Neural cell (in vitro differentiated cells): ENCODE measurements around the gene FBLL1. TPM values are rescaled to one million over a fixed set of nuclear protein-coding genes. Genes with fewer than 3 reads are reported as not detected.

ENCODE experiments used
- H2AFZ ChIP-seq: fragments of 200-600, 300-800 bp; sonication (generic), shearing (Covaris generic); 2 replicates; pipeline ENCODE4 v1.6.0; 2014; ENCODE audit warnings: low read depth, mild to moderate bottlenecking, antibody characterized with exemption, low read length, moderate library complexity
- H3F3A ChIP-seq: fragments of 200-600 bp; shearing (Covaris generic); 2 replicates; pipeline ENCODE4 v1.6.1; 2016; ENCODE audit warnings: mild to moderate bottlenecking, moderate library complexity, mixed read lengths, antibody characterized with exemption, low read length; ENCODE audit not compliant: insufficient read depth, poor library complexity, severe bottlenecking
- H3K27ac ChIP-seq: fragments of 200-600, 300-800 bp; sonication (generic), shearing (Covaris generic); 2 replicates; pipeline ENCODE4 v1.5.1; 2014; ENCODE audit warnings: mild to moderate bottlenecking, low read length, moderate library complexity
- H3K27me3 ChIP-seq: fragments of 300-800, 200-600 bp; sonication (generic), shearing (Covaris generic); 2 replicates; pipeline ENCODE4 v1.6.0; 2014; ENCODE audit warnings: mild to moderate bottlenecking, low read depth, low read length, moderate library complexity; ENCODE audit not compliant: insufficient read depth
- H3K36me3 ChIP-seq: fragments of 300-800, 200-600 bp; sonication (generic), shearing (Covaris generic); 2 replicates; pipeline ENCODE4 v1.5.1; 2014; ENCODE audit warnings: mild to moderate bottlenecking, antibody characterized with exemption, low read length, moderate library complexity; ENCODE audit not compliant: insufficient read depth
- H3K4me2 ChIP-seq: fragments of 300-800, 200-600 bp; sonication (generic), shearing (Covaris generic); 2 replicates; pipeline ENCODE4 v1.6.0; 2014; ENCODE audit warnings: mild to moderate bottlenecking, low read length
- H3K4me3 ChIP-seq: fragments of 300-800, 200-600 bp; sonication (generic), shearing (Covaris generic); 2 replicates; pipeline ENCODE4 v1.5.1; 2014; ENCODE audit warnings: mild to moderate bottlenecking, low read length, moderate library complexity
- H3K79me2 ChIP-seq: fragments of 200-600 bp; shearing (Covaris generic); replicated peaks from 2 replicates; pipeline ENCODE4 v1.6.0; 2014; ENCODE audit warnings: mild to moderate bottlenecking, low read length, moderate library complexity; ENCODE audit not compliant: insufficient read depth
- H3K9ac ChIP-seq: fragments of 300-800, 200-600 bp; sonication (generic), shearing (Covaris generic); 2 replicates; pipeline ENCODE4 v1.6.1; 2016; ENCODE audit warnings: mild to moderate bottlenecking, low read length, mixed read lengths
- H3K9me2 ChIP-seq: fragments of 200-600 bp; shearing (Covaris generic); 2 replicates; pipeline ENCODE4 v1.6.1; 2016; ENCODE audit warnings: mild to moderate bottlenecking, low read length, mixed read lengths; ENCODE audit not compliant: insufficient read depth
- H3K9me3 ChIP-seq: fragments of 200-600, 300-800 bp; sonication (generic), shearing (Covaris generic); 2 replicates; pipeline ENCODE4 v1.6.1; 2016; ENCODE audit warnings: mild to moderate bottlenecking, mixed run types, low read length, moderate library complexity, mixed read lengths
- H4K20me1 ChIP-seq: fragments of 200-600 bp; shearing (Covaris generic); 2 replicates; pipeline ENCODE4 v1.6.1; 2016; ENCODE audit warnings: mild to moderate bottlenecking, mixed run types; ENCODE audit not compliant: insufficient read depth
- CTCF ChIP-seq: fragments of 450-650 bp; IDR thresholded peaks from 2 replicates; pipeline ENCODE4 v1.5.1; 2014; ENCODE audit warnings: antibody characterized with exemption, mild to moderate bottlenecking, moderate library complexity; ENCODE audit not compliant: poor library complexity, severe bottlenecking
- EP300 ChIP-seq: fragments of 450-650 bp; conservative IDR thresholded peaks from 2 replicates; pipeline ENCODE4 v1.6.1; 2014; ENCODE audit warnings: antibody characterized with exemption, mild to moderate bottlenecking, moderate library complexity; ENCODE audit not compliant: poor library complexity, severe bottlenecking
- EZH2 ChIP-seq: fragments of 200-600, 300-800 bp; shearing (Covaris generic), sonication (generic); IDR thresholded peaks from 2 replicates; pipeline ENCODE4 v1.6.1; 2014; ENCODE audit warnings: antibody characterized with exemption, low read length, borderline replicate concordance, mild to moderate bottlenecking; ENCODE audit not compliant: insufficient read depth, poor library complexity, severe bottlenecking
- MXI1 ChIP-seq: fragments of 450-650 bp; conservative IDR thresholded peaks from 2 replicates; pipeline ENCODE4 v1.6.1; 2014; ENCODE audit warnings: antibody characterized with exemption, mild to moderate bottlenecking; ENCODE audit not compliant: poor library complexity, severe bottlenecking
- POLR2AphosphoS5 ChIP-seq: IDR thresholded peaks from 2 replicates; pipeline ENCODE4 v1.6.1; 2012
- RAD21 ChIP-seq: fragments of 450-650 bp; conservative IDR thresholded peaks from 2 replicates; pipeline ENCODE4 v1.6.1; 2014; ENCODE audit warnings: antibody characterized with exemption, mild to moderate bottlenecking, moderate library complexity
- SMC3 ChIP-seq: fragments of 450-650 bp; conservative IDR thresholded peaks from 2 replicates; pipeline ENCODE4 v1.6.1; 2014; ENCODE audit warnings: antibody characterized with exemption, mild to moderate bottlenecking, moderate library complexity; ENCODE audit not compliant: poor library complexity
- TAF1 ChIP-seq: IDR thresholded peaks from 2 replicates; pipeline ENCODE4 v1.6.1; 2012; ENCODE audit warnings: low read depth
- polyA plus RNA-seq: library from polyadenylated mRNA; depleted of rRNA; stranded (reverse); fragments of >200 nt; gene quantifications from 2 replicates; pipeline ENCODE4 v1.2.3, GENCODE V29; 2014
- TF ChIP-seq, protein P1 (sequence below): IDR thresholded peaks from 2 replicates; pipeline ENCODE4 v1.6.1; 2012; ENCODE audit warnings: borderline replicate concordance

The FBLL1 gene
- polyA plus RNA-seq, 1 donor from 2014 or later, result 63.7 TPM

- H3K27me3 ChIP-seq, result no peaks in the 10 kb centered on the region
- no peak overlapping the region for H3K9ac ChIP-seq
- no peak overlapping the region for H3K27ac ChIP-seq
- H3K9me3 ChIP-seq, result no peaks in the 10 kb centered on the region
- no peaks in the 10 kb centered on the region for H3F3A ChIP-seq
- H3K9me2 ChIP-seq, result no peaks in the 10 kb centered on the region
- H3K36me3 ChIP-seq, result no peaks in the 10 kb centered on the region
- H2AFZ ChIP-seq, result no peak overlapping the region
- TF ChIP-seq RAD21 (no peak), TAF1 (no peak), EP300 (no peak), CTCF (no peak), MXI1 (no peak), EZH2 (no peak), POLR2AphosphoS5 (no peak), SMC3 (no peak)
- TF ChIP-seq, protein P1, sequence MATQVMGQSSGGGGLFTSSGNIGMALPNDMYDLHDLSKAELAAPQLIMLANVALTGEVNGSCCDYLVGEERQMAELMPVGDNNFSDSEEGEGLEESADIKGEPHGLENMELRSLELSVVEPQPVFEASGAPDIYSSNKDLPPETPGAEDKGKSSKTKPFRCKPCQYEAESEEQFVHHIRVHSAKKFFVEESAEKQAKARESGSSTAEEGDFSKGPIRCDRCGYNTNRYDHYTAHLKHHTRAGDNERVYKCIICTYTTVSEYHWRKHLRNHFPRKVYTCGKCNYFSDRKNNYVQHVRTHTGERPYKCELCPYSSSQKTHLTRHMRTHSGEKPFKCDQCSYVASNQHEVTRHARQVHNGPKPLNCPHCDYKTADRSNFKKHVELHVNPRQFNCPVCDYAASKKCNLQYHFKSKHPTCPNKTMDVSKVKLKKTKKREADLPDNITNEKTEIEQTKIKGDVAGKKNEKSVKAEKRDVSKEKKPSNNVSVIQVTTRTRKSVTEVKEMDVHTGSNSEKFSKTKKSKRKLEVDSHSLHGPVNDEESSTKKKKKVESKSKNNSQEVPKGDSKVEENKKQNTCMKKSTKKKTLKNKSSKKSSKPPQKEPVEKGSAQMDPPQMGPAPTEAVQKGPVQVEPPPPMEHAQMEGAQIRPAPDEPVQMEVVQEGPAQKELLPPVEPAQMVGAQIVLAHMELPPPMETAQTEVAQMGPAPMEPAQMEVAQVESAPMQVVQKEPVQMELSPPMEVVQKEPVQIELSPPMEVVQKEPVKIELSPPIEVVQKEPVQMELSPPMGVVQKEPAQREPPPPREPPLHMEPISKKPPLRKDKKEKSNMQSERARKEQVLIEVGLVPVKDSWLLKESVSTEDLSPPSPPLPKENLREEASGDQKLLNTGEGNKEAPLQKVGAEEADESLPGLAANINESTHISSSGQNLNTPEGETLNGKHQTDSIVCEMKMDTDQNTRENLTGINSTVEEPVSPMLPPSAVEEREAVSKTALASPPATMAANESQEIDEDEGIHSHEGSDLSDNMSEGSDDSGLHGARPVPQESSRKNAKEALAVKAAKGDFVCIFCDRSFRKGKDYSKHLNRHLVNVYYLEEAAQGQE, result no peak
- no peak overlapping the region for H3K4me2 ChIP-seq
- H3K4me3 ChIP-seq, result no peak overlapping the region
- H4K20me1 ChIP-seq, result no peaks in the 10 kb centered on the region
- H3K79me2 ChIP-seq, result no peaks in the 10 kb centered on the region
These were observed 47.7 kb upstream of the FBLL1 start for GRCh38 chr5:168481330-168481788.

- no peaks in the 10 kb centered on the region for H3K36me3 ChIP-seq
- H3K9ac ChIP-seq, result no peak overlapping the region
- no peak overlapping the region for H3K27ac ChIP-seq
- no peaks in the 10 kb centered on the region for H3K9me3 ChIP-seq
- H4K20me1 ChIP-seq, result no peaks in the 10 kb centered on the region
- no peak overlapping the region for H3K4me3 ChIP-seq
- no peaks in the 10 kb centered on the region for H3K9me2 ChIP-seq
- H3K4me2 ChIP-seq, result no peak overlapping the region
- TF ChIP-seq CTCF, result no peak
- TF ChIP-seq EP300, result no peak
- TF ChIP-seq TAF1, result no peak
- TF ChIP-seq RAD21, result no peak
- no peak for TF ChIP-seq MXI1
- H3F3A ChIP-seq, result no peaks in the 10 kb centered on the region
- peaks cover 2% of the 10 kb centered on the region for H3K79me2 ChIP-seq
- no peak overlapping the region for H2AFZ ChIP-seq
- H3K27me3 ChIP-seq, result no peaks in the 10 kb centered on the region
These were observed 46.7 kb upstream of the FBLL1 start for GRCh38 chr5:168482361-168482760.
